Transverse colon (tissue), 4 donors: ENCODE measurements around the gene ZNF319. TPM values are rescaled to one million over a fixed set of nuclear protein-coding genes. Genes with fewer than 3 reads are reported as not detected.

ENCODE experiments used
- DNase-seq: peaks from one replicate; pipeline ENCODE4 v3.0.0-alpha.2; 2019
- H3K27ac ChIP-seq, 4 donors: fragments of 200-600 bp; sonication (generic); 2 replicates each; pipeline ENCODE4 v1.5.1; 2016 to 2018; ENCODE audit warnings: inconsistent platforms in 4 of 4
- H3K27me3 ChIP-seq: fragments of 200-600 bp; sonication (generic); 2 replicates; pipeline ENCODE4 v1.5.1; 2017; ENCODE audit warnings: inconsistent platforms
- H3K36me3 ChIP-seq, 4 donors: fragments of 200-600 bp; sonication (generic); 2 replicates each; pipeline ENCODE4 v1.5.1; 2017 to 2019; ENCODE audit warnings: inconsistent platforms in 4 of 4
- H3K4me1 ChIP-seq, 4 donors: fragments of 200-600 bp; sonication (generic); 2 replicates each; pipeline ENCODE4 v1.5.1; 2017 to 2020; ENCODE audit warnings: inconsistent platforms in 4 of 4
- H3K4me3 ChIP-seq, 4 donors: fragments of 200-600 bp; sonication (generic); 1 replicate in 1 of 4; 2 replicates in 3 of 4; pipeline versions ENCODE4 v1.5.1 to v1.6.1; 2017 to 2019; ENCODE audit warnings: inconsistent platforms in 4 of 4
- H3K9me3 ChIP-seq, 2 donors: fragments of 200-600 bp; sonication (generic); 2 replicates each; pipeline ENCODE4 v1.5.1; 2017 to 2019; ENCODE audit warnings: inconsistent platforms in 2 of 2
- CTCF ChIP-seq, 5 experiments: fragments of 200-600 bp in 3 of 5; fragments of 450-650 bp in 2 of 5; sonication (generic) in 3 of 5; IDR thresholded peaks; 1 replicate in 2 of 5; 2 replicates in 3 of 5; pipeline ENCODE4 v1.5.1; 2016 to 2017; ENCODE audit warnings: antibody characterized with exemption in 5 of 5, inconsistent platforms in 3 of 5, mild to moderate bottlenecking in 2 of 5, moderate library complexity in 1 of 5
- EP300 ChIP-seq: sonication (generic); formaldehyde crosslinking; IDR thresholded peaks from one replicate; pipeline ENCODE4 v1.6.1; 2017; ENCODE audit warnings: antibody characterized with exemption, low read depth
- POLR2A ChIP-seq: fragments of 450-650 bp; IDR thresholded peaks from one replicate; pipeline ENCODE4 v1.6.1; 2016; ENCODE audit warnings: antibody characterized with exemption, mild to moderate bottlenecking, moderate library complexity
- POLR2AphosphoS5 ChIP-seq, 3 donors: sonication (generic); formaldehyde crosslinking; IDR thresholded peaks; one replicate each; pipeline ENCODE4 v1.6.1; 2016; ENCODE audit warnings: antibody characterized with exemption in 3 of 3
- WGBS, 2 donors: methylation state at CpG; one replicate each; pipeline ENCODE4 v1.1.5; 2018; ENCODE audit warnings: low coverage in 1 of 2; 5-methylcytosine and 5-hydroxymethylcytosine counted together
- in situ Hi-C, 4 donors: fragments of 200-750 bp; cut with MboI; loops; one replicate each; pipeline versions ENCODE4 v1.15.0 to v1.15.1; 2017; ENCODE audit warnings: low sequenced_read_pairs in 3 of 4, low pct_ligation_motif_present in 1 of 4, low pct_unique_long_range_greater_than_20kb in 1 of 4
- intact Hi-C: fragments of 100-400 bp; cut with DNase I; formaldehyde crosslinking; loops from one replicate; pipeline ENCODE4 v1.15.1; 2023; ENCODE audit warnings: low total_unique reads
- total RNA-seq, 4 donors: library from RNA; depleted of rRNA; stranded (reverse); fragments of >200 nt; gene quantifications; one replicate each; pipeline ENCODE4 v1.1.0, GENCODE V29; 2016

ZNF319 gene
- total RNA-seq, 4 donors from 2014 or later = 6.4 to 11.6 (median 6.5) TPM

GRCh38 chr16:58018803-58019202, 18.3 kb upstream of the ZNF319 start:
- intact Hi-C loops = loop anchor here (10.0 kb wide), 1 partner anchor 264 kb away; no protein-coding TSS in a partner anchor
- no peaks in the 10 kb centered on the region for H3K27me3 ChIP-seq
- H3K27ac ChIP-seq = no peak overlapping the region
- peaks cover 18 to 25% (median 19%) of the 10 kb centered on the region in 4 donors for H3K4me1 ChIP-seq
- in situ Hi-C loops = loop anchor here in 3 of 4 donors (10.0 to 25.0 kb wide), 5 partner anchors 106 to 643 kb away; partner anchors contain the start of gene CFAP20 (in 1 of the 3)
- no peaks in the 10 kb centered on the region for H3K9me3 ChIP-seq
- no peaks in the 10 kb centered on the region for H3K36me3 ChIP-seq
- DNase-seq = no peak
- no peak overlapping the region for H3K4me3 ChIP-seq
- TF ChIP-seq CTCF (IDR thresholded peaks at IDR 0.05) (no peak), POLR2AphosphoS5 (IDR thresholded peaks at IDR 0.05) (no peak), EP300 (no peak), POLR2A (no peak)
- 84% methylated on average over 7 of the region's 7 CpGs; no CpG with 5 or more reads in 1 of the 2 donors for WGBS, 2 donors

- Histone ChIP-seq H3K4me1 (peaks cover under 1 to 6% (median 2%) of the 10 kb centered on the region in 4 donors), H3K36me3 (no peaks in the 10 kb centered on the region), H3K4me3 (no peak overlapping the region), H3K9me3 (no peaks in the 10 kb centered on the region), H3K27ac (no peak overlapping the region), H3K27me3 (no peaks in the 10 kb centered on the region)
- no peak for TF ChIP-seq POLR2AphosphoS5 (IDR thresholded peaks at IDR 0.05)
- TF ChIP-seq CTCF (IDR thresholded peaks at IDR 0.05) = no peak
- TF ChIP-seq POLR2A = no peak
- TF ChIP-seq EP300 = no peak
- intact Hi-C loops = loop anchor here (10.0 kb wide), 1 partner anchor 262 kb away; no protein-coding TSS in a partner anchor
- WGBS, 2 donors = 38 to 59% methylated on average over 4 to 12 of the region's 12 CpGs
- no peak for DNase-seq
- in situ Hi-C loops = loop anchor here in 3 of 4 donors (10.0 to 25.0 kb wide), 5 partner anchors 108 to 645 kb away; partner anchors contain the start of gene CFAP20 (in 1 of the 3)
Measured at GRCh38 chr16:58016840-58017446, 16.5 kb upstream of the ZNF319 start.

GRCh38 chr16:58013201-58013956, 12.9 kb upstream of the ZNF319 start:
- no peaks in the 10 kb centered on the region for H3K4me1 ChIP-seq
- in situ Hi-C loops (loop anchor here in 3 of 4 donors (10.0 to 25.0 kb wide), 5 partner anchors 111 to 649 kb away; partner anchors contain the start of gene CFAP20 (in 1 of the 3)), intact Hi-C loops (loop anchor here (10.0 kb wide), 1 partner anchor 259 kb away; no protein-coding TSS in a partner anchor)
- H3K27me3 ChIP-seq = no peaks in the 10 kb centered on the region
- no peak overlapping the region for H3K27ac ChIP-seq
- H3K36me3 ChIP-seq = peaks cover 0 to 9% (median 0%) of the 10 kb centered on the region in 4 donors
- no peaks in the 10 kb centered on the region for H3K9me3 ChIP-seq
- H3K4me3 ChIP-seq = no peak overlapping the region
- WGBS, 2 donors = 91 to 92% methylated on average over 4 to 9 of the region's 9 CpGs
- TF ChIP-seq EP300 = no peak
- TF ChIP-seq POLR2AphosphoS5 (IDR thresholded peaks at IDR 0.05) = no peak
- TF ChIP-seq POLR2A = no peak
- no peak for TF ChIP-seq CTCF (IDR thresholded peaks at IDR 0.05)
- DNase-seq = no peak

- no peaks in the 10 kb centered on the region for H3K27me3 ChIP-seq
- 90 to 100% methylated on average over 2 to 9 of the region's 9 CpGs for WGBS, 2 donors
- H3K36me3 ChIP-seq = peaks cover 0 to 9% (median 0%) of the 10 kb centered on the region in 4 donors
- H3K27ac ChIP-seq = no peak overlapping the region
- H3K4me3 ChIP-seq = no peak overlapping the region
- TF ChIP-seq POLR2A (no peak), CTCF (IDR thresholded peaks at IDR 0.05) (no peak), POLR2AphosphoS5 (IDR thresholded peaks at IDR 0.05) (no peak), EP300 (no peak)
- H3K9me3 ChIP-seq = no peaks in the 10 kb centered on the region
- no peak for DNase-seq
- H3K4me1 ChIP-seq = no peaks in the 10 kb centered on the region
- in situ Hi-C loops (loop anchor here in 3 of 4 donors (10.0 to 25.0 kb wide), 5 partner anchors 112 to 650 kb away; partner anchors contain the start of gene CFAP20 (in 1 of the 3)), intact Hi-C loops (loop anchor here (10.0 kb wide), 1 partner anchor 258 kb away; no protein-coding TSS in a partner anchor)
Measured at GRCh38 chr16:58012481-58012880, 12.0 kb upstream of the ZNF319 start.
